Measurements from ENCODE around the gene TIAM2.
"Not testable (repeated sequence)": the region's sequence is repeated elsewhere in the genome, so short reads cannot be mapped to it uniquely, and the experiment has no call there.

Gene TIAM2

GRCh38 chr6:155014670-155015300, 19.7 kb downstream of the TIAM2 start:
- TF ChIP-seq, protein P1, sequence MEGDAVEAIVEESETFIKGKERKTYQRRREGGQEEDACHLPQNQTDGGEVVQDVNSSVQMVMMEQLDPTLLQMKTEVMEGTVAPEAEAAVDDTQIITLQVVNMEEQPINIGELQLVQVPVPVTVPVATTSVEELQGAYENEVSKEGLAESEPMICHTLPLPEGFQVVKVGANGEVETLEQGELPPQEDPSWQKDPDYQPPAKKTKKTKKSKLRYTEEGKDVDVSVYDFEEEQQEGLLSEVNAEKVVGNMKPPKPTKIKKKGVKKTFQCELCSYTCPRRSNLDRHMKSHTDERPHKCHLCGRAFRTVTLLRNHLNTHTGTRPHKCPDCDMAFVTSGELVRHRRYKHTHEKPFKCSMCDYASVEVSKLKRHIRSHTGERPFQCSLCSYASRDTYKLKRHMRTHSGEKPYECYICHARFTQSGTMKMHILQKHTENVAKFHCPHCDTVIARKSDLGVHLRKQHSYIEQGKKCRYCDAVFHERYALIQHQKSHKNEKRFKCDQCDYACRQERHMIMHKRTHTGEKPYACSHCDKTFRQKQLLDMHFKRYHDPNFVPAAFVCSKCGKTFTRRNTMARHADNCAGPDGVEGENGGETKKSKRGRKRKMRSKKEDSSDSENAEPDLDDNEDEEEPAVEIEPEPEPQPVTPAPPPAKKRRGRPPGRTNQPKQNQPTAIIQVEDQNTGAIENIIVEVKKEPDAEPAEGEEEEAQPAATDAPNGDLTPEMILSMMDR (IDR thresholded peaks at IDR 0.05; ENCODE audit: control extremely low read depth, extremely low read depth, low read depth, missing control alignments): no peak
- DNase-seq (ENCODE audit: extremely low spot score): no peak
- CTCF ChIA-PET: no interaction called here
- POLR2A ChIA-PET: no interaction called here

DNA sequence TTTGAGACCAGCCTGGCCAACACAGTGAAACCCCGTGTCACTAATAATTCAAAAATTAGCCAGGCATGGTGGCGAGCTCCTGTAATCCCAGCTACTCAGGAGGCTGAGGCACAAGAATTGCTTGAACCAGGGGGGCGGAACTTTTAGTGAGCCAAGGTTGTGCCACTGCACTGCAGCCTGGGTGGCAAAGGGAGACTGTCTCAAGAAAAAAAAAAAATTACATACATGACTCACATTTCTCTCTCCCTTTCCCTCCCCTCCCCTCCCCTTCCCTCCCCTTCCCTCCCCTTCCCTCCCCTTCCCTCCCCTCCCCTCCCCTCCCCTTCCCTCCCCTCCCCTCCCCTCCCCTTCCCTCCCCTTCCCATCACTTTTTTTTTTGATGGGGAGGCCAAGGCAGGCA, 23.3 kb downstream of the TIAM2 start:
- POLR2A ChIA-PET; DNase-seq (ENCODE audit: extremely low spot score); CTCF ChIA-PET: not testable (repeated sequence)

- ChIA-PET POLR2A (no interaction called here), CTCF (no interaction called here)
- no peak for DNase-seq (ENCODE audit: extremely low spot score)
- TF ChIP-seq, protein P1 (IDR thresholded peaks at IDR 0.05; ENCODE audit: control extremely low read depth, extremely low read depth, low read depth, missing control alignments): no peak
Observed at GRCh38 chr6:155021680-155022079, 26.6 kb downstream of the TIAM2 start.

GRCh38 chr6:155022721-155023120, 27.6 kb downstream of the TIAM2 start:
- DNase-seq (ENCODE audit: extremely low spot score): no peak
- CTCF ChIA-PET: no interaction called here
- TF ChIP-seq, protein P1 (IDR thresholded peaks at IDR 0.05; ENCODE audit: control extremely low read depth, extremely low read depth, low read depth, missing control alignments): no peak
- POLR2A ChIA-PET: no interaction called here

DNA sequence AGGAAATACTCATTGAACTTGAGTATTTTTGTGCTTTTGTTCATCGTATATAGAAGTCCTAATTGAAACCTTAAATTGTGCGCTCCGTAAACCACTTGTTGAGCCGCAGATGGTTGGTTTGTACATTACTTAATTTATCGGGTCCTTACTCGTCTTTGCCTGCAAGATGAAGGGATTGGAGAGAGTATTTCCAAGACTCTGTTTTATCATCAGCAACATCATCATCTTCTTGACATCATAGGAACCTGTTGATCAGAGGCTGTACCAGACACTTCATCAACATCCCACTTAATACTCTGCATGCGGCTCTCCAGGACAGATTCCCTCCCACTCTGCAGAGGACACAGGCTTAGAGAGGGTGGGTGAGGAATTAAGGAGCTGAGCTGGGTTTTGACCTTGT, 28.6 kb downstream of the TIAM2 start:
- ChIA-PET POLR2A (no interaction called here), CTCF (no interaction called here)
- no peak for DNase-seq (ENCODE audit: extremely low spot score)
- TF ChIP-seq, protein P1 (IDR thresholded peaks at IDR 0.05; ENCODE audit: control extremely low read depth, extremely low read depth, low read depth, missing control alignments): no peak

GRCh38 chr6:155024391-155025027, 29.4 kb downstream of the TIAM2 start:
- ChIA-PET CTCF (no interaction called here), POLR2A (interaction anchor here (0.6 kb wide), 1 partner anchor 260 kb away, joined by 3 read pairs; no protein-coding TSS in a partner anchor)
- no peak for DNase-seq (ENCODE audit: extremely low spot score)
- TF ChIP-seq, protein P1 (IDR thresholded peaks at IDR 0.05; ENCODE audit: control extremely low read depth, extremely low read depth, low read depth, missing control alignments): no peak

- POLR2A ChIA-PET: no interaction called here
- CTCF ChIA-PET: no interaction called here
- TF ChIP-seq, protein P1 (IDR thresholded peaks at IDR 0.05; ENCODE audit: control extremely low read depth, extremely low read depth, low read depth, missing control alignments): no peak
- DNase-seq (ENCODE audit: extremely low spot score): no peak
Observed at GRCh38 chr6:155026022-155026705, 31.0 kb downstream of the TIAM2 start.
